CD4-positive, alpha-beta T cell (primary cell): ENCODE results near the gene NXPE4. TPM values are rescaled to one million over a fixed set of nuclear protein-coding genes. Genes with fewer than 3 reads are reported as not detected.

ENCODE experiments used
- ATAC-seq: fragments of 200-7000 bp; cut with Tn5 transposase; one replicate; pipeline ENCODE4 v1.10.0; 2022; ENCODE audit warnings: mild to moderate bottlenecking; ENCODE audit not compliant: poor library complexity
- CTCF ChIA-PET: fragments of 350-600 bp; sonication (Branson Sonifier 250); formaldehyde crosslinking; loops from one replicate; lab custom pipeline; 2021; ENCODE audit warnings: antibody characterized with exemption, inconsistent platforms; lab: Charles Lee
- POLR2A ChIA-PET: fragments of 350-600 bp; sonication (Branson Sonifier 250); formaldehyde crosslinking; loops from one replicate; lab custom pipeline; 2021; ENCODE audit warnings: antibody characterized with exemption, inconsistent platforms; lab: Charles Lee
- DNase-seq, 14 experiments: peaks; one replicate each; pipeline ENCODE4 v3.0.0-alpha.2; 2013 to 2020; ENCODE audit warnings: mixed read lengths in 2 of 14
- H3K27ac ChIP-seq, 2 donors: one replicate each; pipeline versions ENCODE4 v1.5.1 to v1.7.0; 2013; ENCODE audit warnings: low read length in 2 of 2, low read depth in 1 of 2, mild to moderate bottlenecking in 1 of 2
- H3K27me3 ChIP-seq, 2 experiments: 1 replicate in 1 of 2; 2 replicates in 1 of 2; pipeline versions ENCODE4 v1.6.1 to v1.7.0; 2013; ENCODE audit warnings: low read length in 2 of 2, control low read depth in 1 of 2, mild to moderate bottlenecking in 1 of 2, moderate library complexity in 1 of 2; ENCODE audit not compliant: insufficient read depth in 2 of 2, control insufficient read depth in 1 of 2
- H3K36me3 ChIP-seq: one replicate; pipeline ENCODE4 v1.6.1; 2013; ENCODE audit warnings: low read length, control low read depth; ENCODE audit not compliant: insufficient read depth
- H3K4me1 ChIP-seq: one replicate; pipeline ENCODE4 v1.6.1; 2013; ENCODE audit warnings: low read length, control low read depth; ENCODE audit not compliant: insufficient read depth
- H3K4me3 ChIP-seq: one replicate; pipeline ENCODE4 v1.5.1; 2013; ENCODE audit warnings: mild to moderate bottlenecking, low read length, moderate library complexity
- H3K9me3 ChIP-seq, 2 experiments: 1 replicate in 1 of 2; 2 replicates in 1 of 2; pipeline versions ENCODE4 v1.6.1 to v1.7.0; 2013; ENCODE audit warnings: low read length in 2 of 2, mild to moderate bottlenecking in 2 of 2, control low read depth in 1 of 2, moderate library complexity in 1 of 2; ENCODE audit not compliant: control insufficient read depth in 1 of 2, insufficient read depth in 1 of 2
- H3K27ac Mint-ChIP-seq: one replicate; pipeline ENCODE4 v1.8.0; 2020; ENCODE audit warnings: mixed read lengths
- H3K27me3 Mint-ChIP-seq: one replicate; pipeline ENCODE4 v1.8.0; 2021; ENCODE audit warnings: mixed read lengths
- H3K36me3 Mint-ChIP-seq: one replicate; pipeline ENCODE4 v1.8.0; 2021; ENCODE audit warnings: low read depth, mixed read lengths
- H3K4me1 Mint-ChIP-seq: one replicate; pipeline ENCODE4 v1.8.0; 2021; ENCODE audit warnings: low read depth, mixed read lengths
- H3K4me3 Mint-ChIP-seq: one replicate; pipeline ENCODE4 v1.8.0; 2020; ENCODE audit warnings: mild to moderate bottlenecking, mixed read lengths
- H3K9me3 Mint-ChIP-seq: one replicate; pipeline ENCODE4 v1.8.0; 2020; ENCODE audit warnings: mixed read lengths
- CTCF ChIP-seq: fragments of 200-600 bp; IDR thresholded peaks from one replicate; pipeline ENCODE4 v1.8.0; 2022; ENCODE audit warnings: antibody characterized with exemption, mild to moderate bottlenecking
- intact Hi-C, 2 experiments: fragments of 100-400 bp; cut with DNase I in 1 of 2; cut with micrococcal nuclease in 1 of 2; formaldehyde crosslinking; loops; one replicate each; pipeline versions ENCODE4 v1.15.1 to v1.9.0; 2023 to 2025; cut with DNase I, micrococcal nuclease
- total RNA-seq, 174 experiments: library from RNA in 2 of 174; stranded (reverse) in 2 of 174; gene quantifications; one replicate each; pipeline ENCODE4 v1.2.3 and lab custom pipeline; 2021 to 2026

Gene NXPE4
- total RNA-seq, 2 experiments from 2014 or later = not detected

- Histone ChIP-seq H3K4me1 (no peaks in the 10 kb centered on the region), H3K27ac (no peak overlapping the region), H3K4me3 (no peak overlapping the region), H3K27me3 (no peaks in the 10 kb centered on the region), H3K9me3 (no peaks in the 10 kb centered on the region), H3K36me3 (no peaks in the 10 kb centered on the region)
- no peak for DNase-seq
- Mint-ChIP-seq H3K9me3 (no peaks in the 10 kb centered on the region), H3K36me3 (no peaks in the 10 kb centered on the region), H3K4me3 (no peak overlapping the region), H3K27me3 (no peaks in the 10 kb centered on the region), H3K4me1 (no peaks in the 10 kb centered on the region), H3K27ac (no peak overlapping the region)
- ChIA-PET CTCF (no interaction called here), POLR2A (no interaction called here)
- TF ChIP-seq CTCF = no peak
- ATAC-seq = no peak
- intact Hi-C loops = no loop called here
Measured at GRCh38 chr11:114618139-114618538, 22.6 kb upstream of the NXPE4 start.

DNA sequence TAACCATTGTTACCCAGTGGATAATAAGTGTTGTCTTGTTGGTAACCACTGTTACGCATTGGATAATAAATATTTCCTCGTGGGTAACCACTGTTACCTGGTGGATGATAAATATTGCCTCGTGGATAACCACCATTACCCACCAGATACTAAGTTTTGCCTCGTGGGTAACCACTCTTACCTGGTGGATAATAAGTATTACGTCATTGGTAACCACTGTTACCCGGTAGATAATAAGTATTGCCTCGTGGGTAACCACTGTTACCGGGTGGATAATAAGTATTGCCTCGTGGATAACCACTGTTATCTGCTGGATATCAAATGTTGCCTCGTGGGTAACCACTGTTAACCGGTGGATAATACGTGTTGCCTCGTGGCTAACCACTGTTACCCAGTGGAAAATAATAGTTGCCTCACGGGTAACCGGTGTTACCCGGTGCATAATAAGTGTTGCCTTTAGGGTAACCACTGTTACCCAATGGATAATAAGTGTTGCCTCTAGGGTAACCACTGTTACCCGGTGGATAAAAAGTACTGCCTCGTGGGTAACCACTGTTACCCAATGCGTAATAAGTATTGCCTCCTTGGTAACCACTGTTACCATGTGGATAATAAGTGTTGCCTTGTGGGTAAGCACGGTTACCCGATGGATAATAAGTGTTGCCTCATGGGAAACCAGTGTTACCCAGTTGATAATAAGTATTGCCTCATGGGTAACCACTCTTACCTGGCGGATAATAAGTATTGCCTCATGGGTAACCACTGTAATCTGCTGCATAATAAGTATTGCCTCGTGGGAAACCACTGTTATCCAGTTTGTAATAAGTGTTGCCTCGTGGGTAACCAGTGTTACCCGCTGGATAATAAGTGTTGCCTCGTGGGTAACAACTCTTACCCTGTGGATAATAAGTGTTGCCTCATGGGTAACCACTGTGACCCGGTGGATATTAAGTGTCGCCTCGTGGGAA, 21.9 kb upstream of the NXPE4 start:
- no peaks in the 10 kb centered on the region for H3K36me3 Mint-ChIP-seq
- no peaks in the 10 kb centered on the region for H3K36me3 ChIP-seq
- DNase-seq = no peak
- no peaks in the 10 kb centered on the region for H3K9me3 ChIP-seq
- no peaks in the 10 kb centered on the region for H3K4me1 ChIP-seq
- CTCF ChIA-PET = no interaction called here
- H3K27ac ChIP-seq = no peak overlapping the region
- TF ChIP-seq CTCF = no peak
- intact Hi-C loops = no loop called here
- no peak for ATAC-seq
- H3K27me3 ChIP-seq = no peaks in the 10 kb centered on the region
- H3K27me3 Mint-ChIP-seq = no peaks in the 10 kb centered on the region
- POLR2A ChIA-PET = no interaction called here
- H3K4me3 ChIP-seq = no peak overlapping the region
- H3K4me1 Mint-ChIP-seq = no peaks in the 10 kb centered on the region
- no peaks in the 10 kb centered on the region for H3K9me3 Mint-ChIP-seq
- H3K27ac Mint-ChIP-seq = no peak overlapping the region
- no peak overlapping the region for H3K4me3 Mint-ChIP-seq

DNA sequence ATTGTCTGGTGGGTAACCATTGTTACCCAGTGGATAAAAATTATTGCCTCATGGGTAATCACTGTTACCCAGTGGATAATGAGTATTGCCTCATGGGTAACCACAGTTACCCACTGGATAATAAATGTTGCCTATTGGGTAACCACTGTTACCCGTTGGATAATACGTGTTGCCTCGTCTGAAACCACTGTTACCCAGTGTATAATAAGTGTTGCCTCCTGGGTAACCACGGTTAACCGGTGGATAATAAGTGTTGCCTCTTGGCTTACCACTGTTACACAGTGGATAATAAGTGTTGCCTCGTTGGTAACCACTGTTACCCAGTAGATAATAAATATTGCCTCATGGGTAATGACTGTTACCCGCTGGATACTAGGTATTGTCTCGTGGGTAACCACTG, 20.9 kb upstream of the NXPE4 start:
- Mint-ChIP-seq H3K4me1 (no peaks in the 10 kb centered on the region), H3K36me3 (no peaks in the 10 kb centered on the region)

More for the DNA sequence above, 20.9 kb upstream of the NXPE4 start:
- no peak overlapping the region for H3K27ac ChIP-seq
- H3K4me3 ChIP-seq = no peak overlapping the region
- no peaks in the 10 kb centered on the region for H3K27me3 ChIP-seq
- Mint-ChIP-seq H3K27ac (no peak overlapping the region), H3K27me3 (no peaks in the 10 kb centered on the region), H3K9me3 (no peaks in the 10 kb centered on the region), H3K4me3 (no peak overlapping the region)
- H3K36me3 ChIP-seq = no peaks in the 10 kb centered on the region
- DNase-seq (no peak), ATAC-seq (no peak)
- ChIA-PET CTCF (no interaction called here), POLR2A (no interaction called here)
- TF ChIP-seq CTCF = no peak
- no peaks in the 10 kb centered on the region for H3K4me1 ChIP-seq
- no peaks in the 10 kb centered on the region for H3K9me3 ChIP-seq
- intact Hi-C loops = no loop called here
